ENCODE measurements around the gene NEDD8.

GRCh38 chr14:24185026-24185425 lies 47.1 kb downstream of the NEDD8 start:
- TF ChIP-seq CTCF (conservative IDR thresholded peaks at IDR 0.05; ENCODE audit: low read depth, low read length) (no peak), RFX5 (IDR thresholded peaks at IDR 0.05; ENCODE audit: low read depth, low read length) (no peak), FOS (IDR thresholded peaks at IDR 0.05; ENCODE audit: low read depth, low read length) (no peak), BHLHE40 (IDR thresholded peaks at IDR 0.05; ENCODE audit: low read depth, low read length) (no peak), POLR2A (IDR thresholded peaks at IDR 0.05; ENCODE audit: low read depth, low read length) (no peak), CEBPB (IDR thresholded peaks at IDR 0.05; ENCODE audit: low read depth, low read length) (no peak), MAFK (IDR thresholded peaks at IDR 0.05; ENCODE audit: low read depth, low read length) (no peak), SMC3 (IDR thresholded peaks at IDR 0.05; ENCODE audit: low read depth, low read length) (no peak)

All from IMR-90 (cell line).